T-helper 2 cell treated with Interferon-gamma antibody and Interleukin-4, amounts not matched to agents 5 μg/mL and 100 μg/mL, for 36 hours (primary cell): ENCODE data around the gene OVOL1.
A peak's percentile ranks its signal among the peaks of the same experiment; 100 is the strongest.

Experiments used
- DNase-seq: peaks from one replicate; pipeline ENCODE4 v3.0.0; 2021; ENCODE audit warnings: low spot score
- H3K27ac Mint-ChIP-seq: one replicate; pipeline ENCODE4 v1.8.0; 2021; ENCODE audit warnings: mild to moderate bottlenecking, mixed read lengths
- H3K27me3 Mint-ChIP-seq: one replicate; pipeline ENCODE4 v1.8.0; 2021; ENCODE audit warnings: low read depth, mixed read lengths
- H3K36me3 Mint-ChIP-seq: one replicate; pipeline ENCODE4 v1.8.0; 2021; ENCODE audit warnings: low read depth, mixed read lengths
- H3K4me1 Mint-ChIP-seq: one replicate; pipeline ENCODE4 v1.8.0; 2021; ENCODE audit warnings: low read depth, mixed read lengths
- H3K4me3 Mint-ChIP-seq: one replicate; pipeline ENCODE4 v1.8.0; 2022; ENCODE audit warnings: mild to moderate bottlenecking, moderate library complexity, mixed read lengths
- H3K9me3 Mint-ChIP-seq: one replicate; pipeline ENCODE4 v1.8.0; 2021; ENCODE audit warnings: mixed read lengths

OVOL1 gene

DNA sequence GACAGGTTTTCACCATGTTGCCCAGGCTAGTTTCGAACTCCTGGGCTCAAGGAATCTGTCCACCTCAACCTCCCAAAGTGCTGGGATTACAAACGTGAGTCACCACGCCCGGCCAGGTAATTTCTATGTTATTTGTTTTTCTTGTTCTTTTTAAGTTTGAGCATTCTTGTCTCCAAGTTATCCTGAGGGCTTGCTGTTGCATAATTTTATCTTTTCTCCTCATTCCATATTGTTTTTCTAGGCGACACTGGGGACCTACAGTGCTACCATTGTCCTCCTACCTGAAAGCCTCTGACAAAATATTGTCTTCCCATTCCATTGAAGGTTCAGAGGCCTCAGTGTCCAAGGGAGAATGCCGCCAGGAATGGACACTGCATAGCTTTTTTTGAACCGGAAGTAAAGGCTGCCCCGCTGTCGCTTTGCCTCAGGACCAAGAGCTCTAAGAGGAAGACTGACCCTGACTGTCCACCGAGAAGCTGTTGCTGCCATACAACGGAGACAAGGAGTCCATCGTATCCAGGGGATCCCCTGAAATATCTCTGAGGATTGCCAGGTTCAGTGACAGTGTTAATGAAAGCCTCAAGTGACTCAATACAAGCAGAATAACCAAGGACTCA, 15.8 kb upstream of the OVOL1 start:
- Mint-ChIP-seq H3K4me3 (no peak overlapping the region), H3K4me1 (peaks cover 6% of the 10 kb centered on the region), H3K9me3 (no peaks in the 10 kb centered on the region), H3K27ac (no peak overlapping the region), H3K36me3 (peaks cover 6% of the 10 kb centered on the region), H3K27me3 (no peaks in the 10 kb centered on the region)
- DNase-seq: no peak

DNA sequence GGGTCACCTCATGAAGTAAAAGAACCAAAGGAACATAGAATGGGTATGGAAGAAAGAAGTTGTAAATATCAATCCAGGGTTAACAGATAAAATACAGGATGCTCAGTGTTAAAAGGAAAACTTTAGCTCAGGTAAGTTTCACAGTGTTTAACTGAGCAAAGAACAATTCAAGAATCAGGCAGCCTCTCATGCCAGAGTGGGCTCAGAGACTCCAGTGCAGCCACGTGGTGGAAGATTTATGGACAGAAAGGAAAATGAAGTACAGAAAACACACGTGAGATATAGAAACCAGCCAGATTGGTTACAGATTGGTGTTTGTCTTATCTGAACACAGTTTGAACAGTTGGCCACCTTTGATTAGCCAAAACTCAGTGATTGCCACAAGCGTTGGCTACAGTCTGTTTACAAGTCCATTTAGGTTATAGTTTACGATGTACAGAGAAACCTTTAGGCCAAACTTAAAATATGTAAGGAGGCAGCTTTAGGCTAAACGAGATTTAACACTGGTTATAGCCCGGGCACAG, 15.2 kb upstream of the OVOL1 start:
- Mint-ChIP-seq H3K9me3 (no peaks in the 10 kb centered on the region), H3K4me1 (peaks cover 6% of the 10 kb centered on the region), H3K4me3 (no peak overlapping the region), H3K36me3 (peaks cover 8% of the 10 kb centered on the region), H3K27ac (no peak overlapping the region), H3K27me3 (no peaks in the 10 kb centered on the region)
- DNase-seq: no peak

DNA sequence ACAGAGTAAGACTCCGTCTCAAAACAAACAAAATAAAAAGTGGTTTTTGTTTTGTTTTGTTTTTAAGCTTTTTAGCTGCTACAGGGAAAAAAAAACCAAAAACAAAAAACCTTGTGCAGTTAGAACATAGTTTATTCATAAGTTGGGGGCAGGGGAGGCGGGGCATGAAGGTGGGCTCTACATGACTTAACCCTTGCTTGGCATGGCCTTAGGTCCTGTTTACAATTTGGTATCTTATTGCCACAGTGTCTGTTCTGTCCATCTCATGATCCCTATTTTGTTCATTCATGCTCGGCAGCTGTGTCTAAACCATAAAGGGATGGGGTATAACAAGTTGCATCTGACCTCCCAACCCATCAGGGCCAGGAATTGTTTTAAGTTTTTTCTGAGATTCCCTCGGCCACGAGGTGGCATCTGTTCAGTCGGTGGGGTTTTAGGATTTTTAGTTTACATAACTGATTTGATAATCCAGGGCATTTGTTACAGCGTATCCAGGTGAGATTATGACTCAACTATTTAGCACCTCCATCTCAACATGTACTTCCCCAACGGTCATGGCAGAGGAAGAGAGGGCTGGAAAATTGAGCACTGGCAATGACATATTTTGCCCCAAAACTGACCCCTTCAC, 13.0 kb upstream of the OVOL1 start:
- H3K27ac Mint-ChIP-seq: no peak overlapping the region

DNA sequence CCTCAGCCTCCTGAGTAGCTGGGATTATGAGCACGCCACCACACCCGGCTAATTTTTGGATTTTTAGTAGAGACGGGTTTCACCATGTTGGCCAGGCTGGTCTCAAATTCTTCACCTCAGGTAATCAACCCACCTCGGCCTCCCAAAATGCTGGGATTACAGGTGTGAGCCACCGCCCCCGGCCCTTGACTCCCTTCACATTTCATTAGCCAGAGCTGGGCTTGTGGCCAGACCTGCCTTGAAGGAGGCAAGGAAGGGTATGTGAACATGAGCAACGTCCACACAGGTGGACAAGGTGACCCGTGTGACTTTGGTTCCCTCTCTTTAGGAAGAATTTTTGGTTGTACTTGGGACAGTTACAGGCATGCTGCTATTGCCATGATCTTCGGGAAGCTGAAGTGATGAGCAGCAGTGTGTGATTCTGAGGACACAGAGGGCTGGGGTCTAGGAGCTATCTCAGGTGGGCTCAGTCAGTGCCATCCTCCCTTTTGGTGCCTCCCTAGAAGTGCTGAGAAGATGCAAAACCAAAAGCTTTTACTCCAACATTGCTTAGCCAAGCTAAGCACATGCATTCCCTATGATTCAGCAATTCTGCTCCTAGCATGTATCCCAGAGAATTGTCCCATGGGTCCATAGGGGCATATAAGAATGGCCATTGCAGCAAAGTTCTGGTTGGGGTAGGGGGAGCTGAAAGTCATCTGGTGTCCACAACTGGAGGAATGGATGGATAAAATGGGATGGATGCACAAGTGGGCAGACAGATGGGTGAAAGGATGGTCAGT, 12.1 kb upstream of the OVOL1 start:
- Mint-ChIP-seq H3K27me3 (no peaks in the 10 kb centered on the region), H3K36me3 (peaks cover 20% of the 10 kb centered on the region), H3K9me3 (no peaks in the 10 kb centered on the region), H3K4me3 (no peak overlapping the region), H3K4me1 (peaks cover 7% of the 10 kb centered on the region), H3K27ac (no peak overlapping the region)
- DNase-seq: no peak

More for the DNA sequence above, 13.0 kb upstream of the OVOL1 start:
- Mint-ChIP-seq H3K36me3 (peaks cover 20% of the 10 kb centered on the region), H3K4me1 (peaks cover 6% of the 10 kb centered on the region), H3K4me3 (no peak overlapping the region), H3K9me3 (no peaks in the 10 kb centered on the region), H3K27me3 (no peaks in the 10 kb centered on the region)
- DNase-seq: no peak

DNA sequence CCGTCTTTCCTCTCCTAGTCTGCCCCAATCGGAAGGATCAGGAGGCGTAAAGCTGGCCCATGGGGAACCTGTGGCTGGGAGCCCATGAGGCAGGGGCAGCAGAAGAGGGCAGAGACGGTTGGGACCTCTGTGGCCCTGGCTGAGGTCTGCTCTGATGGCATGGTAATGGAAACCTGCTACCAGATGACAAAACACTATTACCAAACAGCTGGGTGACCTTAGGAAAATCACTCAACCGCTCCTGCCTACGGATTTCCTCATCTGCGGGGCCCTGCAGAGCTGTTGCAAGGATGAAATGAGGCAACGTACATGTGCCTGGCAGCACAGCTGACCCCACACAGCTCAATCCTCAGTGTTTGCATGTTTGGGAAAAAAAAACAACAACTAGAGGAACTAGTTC, 10.7 kb upstream of the OVOL1 start:
- DNase-seq: no peak
- Mint-ChIP-seq H3K4me1 (peaks cover 7% of the 10 kb centered on the region), H3K27ac (peak overlapping the region; percentile 26), H3K9me3 (no peaks in the 10 kb centered on the region), H3K27me3 (no peaks in the 10 kb centered on the region), H3K36me3 (peaks cover 22% of the 10 kb centered on the region), H3K4me3 (no peak overlapping the region)

DNA sequence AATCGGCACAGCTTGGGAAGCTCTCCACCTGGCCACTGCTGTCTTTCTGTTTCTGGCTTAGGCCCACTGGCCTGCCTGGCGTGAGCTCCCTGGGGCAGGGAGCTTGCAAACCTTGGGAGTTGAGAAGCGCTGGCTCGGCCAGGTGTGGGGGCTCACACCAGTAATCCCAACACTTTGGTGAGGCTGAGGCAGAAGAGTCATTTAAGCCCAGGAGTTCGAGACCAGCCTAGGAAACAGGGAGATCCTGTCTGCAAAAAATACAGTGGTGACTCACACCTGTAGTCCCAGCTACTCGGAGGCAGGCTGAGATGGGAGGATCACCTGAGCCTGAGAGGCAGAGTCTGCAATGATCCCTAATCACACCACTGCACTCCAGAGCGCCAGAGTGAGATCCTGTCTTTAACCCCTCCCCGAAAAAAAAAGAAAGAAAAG, 10.1 kb upstream of the OVOL1 start:
- no peak for DNase-seq
- Mint-ChIP-seq H3K4me1 (peaks cover 7% of the 10 kb centered on the region), H3K9me3 (no peaks in the 10 kb centered on the region), H3K36me3 (peaks cover 22% of the 10 kb centered on the region), H3K4me3 (no peak overlapping the region), H3K27ac (no peak overlapping the region), H3K27me3 (no peaks in the 10 kb centered on the region)

DNA sequence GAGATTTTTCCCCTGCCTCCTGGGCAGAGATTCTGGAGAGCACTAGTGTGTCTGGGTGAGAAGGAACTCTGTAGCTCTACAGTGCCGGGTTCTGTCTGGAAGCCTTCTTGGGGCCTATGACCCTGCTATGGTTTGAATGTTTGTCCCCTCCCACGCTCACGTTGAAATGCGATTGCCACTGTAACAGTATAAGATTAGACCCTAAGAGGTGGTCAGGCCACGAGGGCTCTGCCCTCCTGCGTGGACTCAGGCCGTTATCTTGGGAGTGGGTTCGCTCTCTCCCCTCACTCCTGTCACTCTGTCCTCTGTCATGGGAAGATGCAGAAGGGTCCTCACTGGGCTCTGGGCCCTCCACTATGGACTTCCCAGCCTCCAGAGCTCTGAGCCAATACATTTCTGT, 9.6 kb upstream of the OVOL1 start:
- H3K4me1 Mint-ChIP-seq: peaks cover 7% of the 10 kb centered on the region
- H3K27ac Mint-ChIP-seq: no peak overlapping the region
- H3K36me3 Mint-ChIP-seq: peaks cover 22% of the 10 kb centered on the region
- no peak for DNase-seq
- no peak overlapping the region for H3K4me3 Mint-ChIP-seq
- H3K27me3 Mint-ChIP-seq: no peaks in the 10 kb centered on the region
- no peaks in the 10 kb centered on the region for H3K9me3 Mint-ChIP-seq

DNA sequence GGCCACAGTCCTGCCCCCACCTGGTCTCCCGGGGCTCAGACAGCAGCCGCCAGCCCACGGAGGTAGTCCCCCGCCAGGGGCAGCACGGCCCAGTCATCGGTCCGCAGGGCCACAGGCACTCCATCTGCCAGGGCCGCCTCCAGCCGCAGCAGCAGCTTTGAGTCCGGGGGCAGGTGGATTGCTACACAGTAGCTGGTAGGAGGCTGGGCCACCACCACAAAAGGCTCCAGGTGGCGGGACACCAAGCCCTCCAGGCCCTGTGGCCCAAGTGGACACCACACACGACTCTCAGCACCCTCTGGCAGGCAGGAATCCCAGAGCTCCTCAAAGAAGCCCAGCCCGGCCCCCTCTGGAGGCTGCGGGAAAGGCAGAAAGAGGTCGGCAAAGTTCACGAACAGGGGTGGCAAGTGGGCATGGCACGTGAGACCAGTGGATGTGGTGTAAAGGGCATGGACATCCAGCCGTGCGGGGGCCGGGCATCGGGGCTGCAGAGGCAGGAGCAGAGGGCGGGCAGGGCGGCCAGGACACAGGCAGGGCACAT, 9.0 kb upstream of the OVOL1 start:
- Mint-ChIP-seq H3K36me3 (peaks cover 21% of the 10 kb centered on the region), H3K27ac (no peak overlapping the region), H3K9me3 (no peaks in the 10 kb centered on the region), H3K4me1 (peaks cover 8% of the 10 kb centered on the region), H3K4me3 (peak overlapping the region; percentile 18), H3K27me3 (peaks cover 1% of the 10 kb centered on the region)
- no peak for DNase-seq

DNA sequence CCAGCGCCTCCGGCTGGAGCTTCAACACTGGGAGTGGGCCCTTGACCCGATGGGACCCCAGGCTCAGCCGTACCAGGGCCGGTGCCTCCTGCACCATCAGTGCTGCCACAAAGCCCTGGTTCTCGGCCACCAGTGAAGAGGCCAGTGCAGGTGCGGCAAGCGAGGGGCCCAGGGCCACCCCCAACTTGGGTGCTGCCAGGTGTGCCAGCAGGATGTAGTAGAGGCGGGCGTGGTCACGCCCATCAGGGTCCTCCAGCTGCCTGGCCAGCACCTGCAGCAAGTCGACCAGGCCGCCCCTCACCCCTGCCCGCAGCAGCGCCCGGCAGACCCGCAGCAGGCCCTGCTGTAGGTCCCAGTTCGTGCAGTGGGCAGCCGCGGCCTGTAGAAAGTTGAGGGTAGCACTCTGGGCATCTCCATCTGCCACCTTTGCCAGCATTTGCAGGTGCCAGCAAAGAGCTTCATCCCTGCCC, 8.4 kb upstream of the OVOL1 start:
- Mint-ChIP-seq H3K36me3 (peaks cover 20% of the 10 kb centered on the region), H3K4me1 (peaks cover 11% of the 10 kb centered on the region), H3K27ac (no peak overlapping the region), H3K9me3 (no peaks in the 10 kb centered on the region), H3K27me3 (peaks cover 6% of the 10 kb centered on the region), H3K4me3 (peak overlapping the region; percentile 91)
- DNase-seq: no peak

DNA sequence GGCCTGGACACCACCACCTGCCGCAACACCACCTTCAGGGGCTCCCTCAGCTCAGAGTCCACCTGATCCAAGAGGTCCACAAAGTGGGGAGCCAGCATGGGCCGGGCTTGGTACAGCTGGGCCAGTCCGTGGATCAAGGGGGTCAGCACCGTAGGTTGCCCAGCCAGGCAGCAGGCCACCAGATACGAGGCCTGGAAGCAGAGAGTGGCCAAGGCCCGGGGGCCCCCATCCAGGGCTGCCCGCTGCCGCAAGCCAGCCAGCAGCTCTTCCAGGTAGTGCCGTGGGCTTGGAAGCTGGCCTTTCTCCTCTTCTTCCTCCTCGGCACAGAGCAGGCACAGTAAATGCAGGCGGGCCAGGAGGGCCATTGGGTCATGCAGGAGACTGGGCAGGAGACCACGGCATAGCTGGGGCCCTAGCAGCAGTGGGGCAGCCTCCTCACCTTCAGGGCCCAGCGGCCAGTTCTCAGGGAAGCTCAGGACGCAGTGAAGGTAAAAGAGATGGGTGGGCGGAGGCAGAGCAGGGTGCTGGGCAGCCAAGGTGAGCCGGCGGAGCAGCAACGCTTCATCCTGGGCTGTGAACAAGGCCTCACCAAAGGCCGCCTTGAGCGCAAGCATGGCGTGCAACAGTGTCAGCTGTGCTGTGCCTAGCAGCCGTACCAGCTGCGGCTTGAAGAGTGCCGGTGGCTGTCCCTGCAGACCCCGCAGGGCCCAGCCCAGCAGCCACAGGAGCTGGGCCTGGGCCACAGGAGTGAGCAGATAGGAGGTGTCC, 7.8 kb upstream of the OVOL1 start:
- DNase-seq: no peak
- peaks cover 11% of the 10 kb centered on the region for H3K4me1 Mint-ChIP-seq
- no peak overlapping the region for H3K27ac Mint-ChIP-seq

DNA sequence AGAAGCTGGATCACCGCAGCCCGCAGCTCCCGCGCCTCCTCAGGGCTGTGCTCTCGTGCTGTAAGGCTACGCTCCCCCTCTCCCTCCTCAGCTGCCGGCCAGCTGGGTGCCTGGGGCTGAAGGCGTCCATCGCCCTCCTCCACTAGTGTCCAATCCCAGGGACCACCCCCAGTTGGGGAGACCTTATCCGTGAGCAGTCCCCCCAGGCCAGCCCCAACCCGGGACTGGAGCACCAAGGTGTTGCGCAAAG, 7.3 kb upstream of the OVOL1 start:
- Mint-ChIP-seq H3K27me3 (peaks cover 9% of the 10 kb centered on the region), H3K4me1 (peaks cover 12% of the 10 kb centered on the region), H3K4me3 (peak overlapping the region; percentile 91), H3K36me3 (peaks cover 18% of the 10 kb centered on the region), H3K27ac (no peak overlapping the region), H3K9me3 (no peaks in the 10 kb centered on the region)
- DNase-seq: no peak

More for the DNA sequence above, 7.8 kb upstream of the OVOL1 start:
- H3K4me3 Mint-ChIP-seq: peak overlapping the region; percentile 91
- no peaks in the 10 kb centered on the region for H3K9me3 Mint-ChIP-seq
- H3K27me3 Mint-ChIP-seq: peaks cover 9% of the 10 kb centered on the region
- H3K36me3 Mint-ChIP-seq: peaks cover 18% of the 10 kb centered on the region

DNA sequence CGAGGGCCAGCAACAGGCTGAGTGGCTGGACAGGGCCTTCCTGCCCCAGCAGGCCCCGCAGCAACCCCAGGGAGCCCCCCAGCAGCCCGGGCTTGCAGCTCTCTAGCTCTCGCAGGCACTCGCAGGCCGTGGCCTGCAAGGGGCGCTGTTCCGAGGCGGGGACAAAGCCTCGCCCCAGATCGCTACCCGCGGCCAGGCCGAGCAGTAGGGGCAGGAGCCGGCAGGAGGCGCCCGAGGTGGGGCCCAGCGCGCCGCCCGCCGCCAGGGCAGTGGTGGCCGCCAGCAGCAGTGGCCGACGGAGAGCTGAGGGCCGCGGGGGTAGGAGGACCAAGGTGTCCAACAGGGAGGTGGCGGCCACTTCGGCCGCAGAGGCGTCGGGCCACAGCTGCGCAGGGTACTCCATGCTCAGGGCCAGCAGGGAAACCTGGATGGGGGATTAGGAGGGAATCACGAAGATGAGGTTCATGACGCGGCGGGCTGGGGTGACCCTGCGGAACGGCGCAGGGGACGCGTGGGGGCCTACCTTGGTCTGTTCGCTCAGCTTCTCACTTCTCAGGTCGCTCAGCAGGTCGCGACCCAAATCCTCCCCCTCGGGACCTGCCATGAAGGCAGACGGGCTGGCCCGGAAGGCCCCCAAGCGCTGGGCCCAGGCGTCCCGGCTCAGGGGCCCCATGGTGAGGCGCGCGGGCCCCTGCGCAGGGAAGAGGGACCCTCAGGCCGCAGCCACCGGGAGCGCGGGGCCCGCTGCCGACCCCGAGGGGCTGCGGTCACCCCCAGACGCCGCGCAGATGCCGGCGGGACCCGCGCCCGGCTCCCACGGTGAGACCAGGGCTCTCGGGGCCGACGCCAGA, 6.7 kb upstream of the OVOL1 start:
- peak overlapping the region; percentile 91 for H3K4me3 Mint-ChIP-seq
- H3K4me1 Mint-ChIP-seq: peaks cover 14% of the 10 kb centered on the region
- H3K36me3 Mint-ChIP-seq: peaks cover 18% of the 10 kb centered on the region

DNA sequence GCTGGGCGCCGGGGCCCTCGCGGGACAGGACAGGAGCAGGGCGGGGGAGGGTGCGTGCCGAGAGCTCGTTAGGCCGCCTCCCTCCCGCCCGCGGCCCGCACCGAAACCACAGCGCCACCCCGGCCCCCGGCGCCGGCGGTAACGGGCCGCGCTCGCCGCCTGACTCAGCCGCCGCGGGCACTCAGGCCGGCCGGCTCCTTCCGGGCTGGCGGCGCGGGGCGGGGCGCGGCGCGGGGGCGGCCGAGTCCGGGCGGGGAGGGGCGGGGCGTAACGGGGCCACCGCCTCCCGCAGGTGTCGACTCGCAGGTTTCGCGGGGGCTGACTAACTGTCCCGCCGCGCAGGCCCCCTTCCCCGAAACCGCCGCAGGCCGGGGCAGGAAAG, 6.1 kb upstream of the OVOL1 start, which contains the start of gene AP5B1:
AP5B1 (minus strand) TSS at position 207 of the 382 bp plus-strand sequence. CDS start 385 bp downstream, outside the sequence.
- Mint-ChIP-seq H3K36me3 (peaks cover 18% of the 10 kb centered on the region), H3K27me3 (peaks cover 17% of the 10 kb centered on the region), H3K9me3 (no peaks in the 10 kb centered on the region), H3K4me3 (peak within 1 kb of the TSS; percentile 91), H3K4me1 (peaks cover 20% of the 10 kb centered on the region), H3K27ac (peak within 1 kb of the TSS; percentile 92)
- DNase-seq: peak; percentile 80

More for the DNA sequence above, 6.7 kb upstream of the OVOL1 start:
- peak; percentile 87 for DNase-seq
- H3K27me3 Mint-ChIP-seq: peaks cover 11% of the 10 kb centered on the region
- H3K9me3 Mint-ChIP-seq: no peaks in the 10 kb centered on the region
- peak overlapping the region; percentile 92 for H3K27ac Mint-ChIP-seq
